Neuron (in vitro differentiated cells): ENCODE measurements around the gene PANK1.

Experiments
- H2AFZ ChIP-seq: one replicate; pipeline ENCODE4 v1.6.1; 2013; ENCODE audit warnings: low read depth, mild to moderate bottlenecking, inconsistent platforms, low read length, moderate library complexity
- H3K27me3 ChIP-seq: one replicate; pipeline ENCODE4 v1.6.1; 2013; ENCODE audit warnings: low read length; ENCODE audit not compliant: insufficient read depth
- H3K36me3 ChIP-seq: one replicate; pipeline ENCODE4 v1.6.1; 2013; ENCODE audit warnings: low read length; ENCODE audit not compliant: insufficient read depth
- H3K4me1 ChIP-seq: one replicate; pipeline ENCODE4 v1.6.1; 2013; ENCODE audit warnings: low read length; ENCODE audit not compliant: insufficient read depth
- H3K4me3 ChIP-seq: 2 replicates; pipeline ENCODE4 v1.5.1; 2013; ENCODE audit warnings: mild to moderate bottlenecking, low read length, moderate library complexity
- H3K9me3 ChIP-seq: one replicate; pipeline ENCODE4 v1.6.1; 2013; ENCODE audit warnings: low read length

Gene PANK1

DNA sequence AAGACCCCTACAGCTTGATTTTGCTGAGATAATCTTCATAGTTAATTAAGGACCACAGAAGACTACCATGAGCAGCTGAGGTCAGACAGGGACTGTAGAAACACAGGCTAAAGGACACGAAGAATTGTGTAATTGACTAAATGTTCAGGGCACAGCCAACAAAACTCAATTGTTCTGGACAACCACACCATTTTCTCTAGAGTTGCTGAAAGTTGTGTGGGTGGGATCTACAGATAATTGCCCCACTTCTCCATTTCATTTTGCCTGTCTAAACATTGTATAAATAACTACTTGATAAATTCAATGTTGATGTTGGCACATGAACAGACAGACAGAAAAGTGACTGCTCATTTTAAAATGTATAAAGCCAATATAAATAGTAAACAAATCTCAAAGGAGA, 70.7 kb downstream of the PANK1 start:
- H3K36me3 ChIP-seq = no peaks in the 10 kb centered on the region
- H3K27me3 ChIP-seq = no peaks in the 10 kb centered on the region
- H3K9me3 ChIP-seq = no peaks in the 10 kb centered on the region
- H3K4me1 ChIP-seq = no peaks in the 10 kb centered on the region
- H3K4me3 ChIP-seq = no peak overlapping the region
- H2AFZ ChIP-seq = no peak overlapping the region

DNA sequence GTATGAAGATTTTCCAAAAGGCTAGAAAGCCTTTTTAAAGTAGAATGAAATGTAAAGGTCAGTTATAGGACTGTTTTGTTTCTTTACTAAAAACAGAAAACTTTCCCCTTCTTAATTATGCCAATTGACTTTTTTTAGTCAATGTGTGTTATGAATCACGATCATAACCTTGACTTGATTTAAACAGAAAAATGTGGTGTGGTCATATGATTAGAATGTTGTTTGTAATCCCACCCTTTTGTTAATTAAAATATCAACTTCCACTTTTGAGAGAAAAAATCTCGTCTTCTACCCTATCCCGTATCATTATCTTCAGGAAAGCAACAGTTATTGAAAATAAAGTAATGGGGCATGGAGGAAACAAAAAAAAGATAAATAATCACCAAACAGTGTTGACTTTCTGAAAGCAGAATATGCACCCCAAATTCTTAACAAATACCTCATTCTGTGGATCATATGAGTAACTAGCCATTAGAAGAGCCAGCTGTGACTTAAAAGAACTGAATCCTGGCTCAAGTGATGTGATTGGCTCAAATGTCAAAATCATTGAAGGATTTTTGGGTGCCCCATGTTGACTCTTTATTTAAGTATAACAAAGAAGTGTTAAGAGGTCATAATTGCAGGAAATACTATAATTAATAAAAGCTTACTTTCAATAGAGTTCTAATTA, 77.3 kb downstream of the PANK1 start:
- Histone ChIP-seq H3K4me3 (no peak overlapping the region), H3K4me1 (no peaks in the 10 kb centered on the region), H3K36me3 (no peaks in the 10 kb centered on the region), H2AFZ (no peak overlapping the region), H3K27me3 (peaks cover 6% of the 10 kb centered on the region), H3K9me3 (no peaks in the 10 kb centered on the region)

DNA sequence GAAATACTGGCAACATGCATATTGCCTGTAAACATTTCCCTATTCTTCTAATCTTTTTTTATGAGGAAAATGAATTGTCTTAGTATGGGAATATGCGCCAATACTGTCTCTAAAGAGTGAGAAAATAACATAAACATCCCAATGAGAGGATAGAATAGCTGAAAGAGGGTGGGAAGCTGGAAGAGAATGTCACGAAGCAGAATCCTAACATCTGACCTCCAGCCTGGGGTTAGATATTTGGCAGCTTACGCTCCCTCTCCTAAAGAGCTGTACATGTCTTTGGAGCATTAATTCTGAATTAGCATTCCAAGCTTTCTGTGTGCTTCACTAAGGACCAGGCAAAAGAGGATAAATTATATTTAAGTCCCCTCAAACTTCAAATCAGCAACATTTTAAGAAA, 78.0 kb downstream of the PANK1 start:
- no peaks in the 10 kb centered on the region for H3K36me3 ChIP-seq
- H3K4me3 ChIP-seq = no peak overlapping the region
- no peaks in the 10 kb centered on the region for H3K9me3 ChIP-seq
- H3K27me3 ChIP-seq = peaks cover 9% of the 10 kb centered on the region
- H3K4me1 ChIP-seq = no peaks in the 10 kb centered on the region
- no peak overlapping the region for H2AFZ ChIP-seq

DNA sequence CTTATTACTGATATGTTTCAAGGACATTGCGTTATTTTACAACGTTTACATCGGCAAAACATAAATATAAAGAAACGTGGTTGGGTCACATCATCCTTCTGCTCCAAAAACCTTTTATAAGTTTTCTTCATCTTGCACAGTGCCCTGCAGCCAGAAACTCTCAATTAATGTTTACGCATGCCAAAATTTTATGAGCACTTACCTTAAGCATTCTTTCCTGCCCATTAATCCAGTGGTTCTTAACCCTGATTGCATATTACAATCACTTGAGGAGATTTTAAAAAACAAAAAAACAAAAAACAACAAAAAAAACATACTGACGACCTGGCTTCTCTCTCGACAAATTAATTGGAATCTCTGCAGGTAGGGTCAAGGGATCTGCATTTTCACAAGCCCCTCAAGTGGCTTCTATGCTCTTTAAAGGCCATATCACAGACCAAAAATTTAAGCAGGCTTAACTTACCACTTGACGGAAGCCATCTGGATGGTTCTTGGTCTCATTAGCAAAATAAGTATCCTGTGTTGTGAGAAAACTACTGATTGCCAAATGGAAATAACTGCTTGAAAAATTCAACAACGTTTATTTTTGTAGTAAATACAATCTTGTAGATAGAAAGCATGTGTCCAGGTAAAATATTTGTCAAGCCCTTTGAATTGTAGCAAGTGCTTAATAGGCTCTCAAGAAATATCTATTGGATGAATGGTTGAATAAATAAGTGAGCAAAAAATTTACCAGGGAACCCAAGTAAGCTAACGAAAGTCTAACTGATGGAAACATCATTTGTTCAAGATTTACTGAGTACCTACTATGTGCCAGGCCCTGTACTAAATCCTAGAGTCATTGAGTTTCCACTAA, 78.7 kb downstream of the PANK1 start:
- Histone ChIP-seq H3K36me3 (no peaks in the 10 kb centered on the region), H2AFZ (no peak overlapping the region), H3K9me3 (no peaks in the 10 kb centered on the region), H3K4me1 (no peaks in the 10 kb centered on the region), H3K4me3 (no peak overlapping the region), H3K27me3 (peaks cover 14% of the 10 kb centered on the region)

DNA sequence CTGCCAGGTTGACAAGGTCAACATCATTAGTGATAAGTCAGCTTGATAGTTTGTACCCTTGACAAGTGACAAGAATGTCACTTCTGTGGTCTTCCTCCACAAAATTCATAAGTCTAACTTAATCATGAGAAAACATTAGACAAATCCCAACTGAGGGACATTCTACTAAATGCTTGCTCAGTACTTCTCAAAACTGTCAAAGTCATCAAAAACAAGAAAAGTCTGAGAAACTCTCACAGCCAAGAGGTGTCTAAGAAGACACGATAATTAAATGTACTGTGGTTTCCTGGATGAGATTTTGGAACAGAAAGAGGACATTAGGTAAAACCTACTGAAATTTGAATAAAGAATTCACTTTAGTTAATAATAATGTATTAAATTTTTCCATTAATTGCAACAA, 79.9 kb downstream of the PANK1 start:
- H3K9me3 ChIP-seq = no peaks in the 10 kb centered on the region
- no peak overlapping the region for H2AFZ ChIP-seq
- H3K27me3 ChIP-seq = peaks cover 14% of the 10 kb centered on the region
- H3K36me3 ChIP-seq = no peaks in the 10 kb centered on the region
- H3K4me1 ChIP-seq = no peaks in the 10 kb centered on the region
- no peak overlapping the region for H3K4me3 ChIP-seq

DNA sequence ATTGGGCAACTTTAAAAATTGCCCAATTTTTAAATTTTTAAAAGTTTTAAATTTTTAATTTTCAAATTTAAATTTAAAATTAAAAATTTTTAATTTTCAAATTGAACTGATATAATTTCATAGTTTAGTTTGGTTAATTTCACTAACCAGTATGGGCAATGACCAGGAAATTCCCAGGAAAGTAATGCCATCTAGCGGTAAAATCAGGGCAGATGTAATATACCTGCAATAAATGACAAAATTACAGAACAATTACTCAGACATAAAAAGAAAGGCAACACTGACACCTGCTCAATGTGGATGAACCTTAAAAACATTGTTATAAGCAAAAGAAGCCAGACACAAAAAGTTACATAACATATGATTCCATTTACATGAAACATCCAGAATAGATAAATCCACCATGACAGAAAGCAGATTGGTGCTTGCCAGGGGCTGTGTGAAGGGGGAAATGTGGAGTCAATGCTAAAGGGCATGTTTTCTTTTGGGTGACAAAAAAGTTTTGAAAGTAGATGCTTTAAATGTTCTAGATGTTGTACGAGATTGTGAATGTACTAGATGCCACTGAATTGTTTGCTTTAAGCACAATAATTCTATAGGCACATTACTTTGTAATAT, 81.1 kb downstream of the PANK1 start:
- no peaks in the 10 kb centered on the region for H3K4me1 ChIP-seq
- peaks cover 11% of the 10 kb centered on the region for H3K27me3 ChIP-seq
- H3K4me3 ChIP-seq = no peak overlapping the region
- no peak overlapping the region for H2AFZ ChIP-seq
- H3K36me3 ChIP-seq = no peaks in the 10 kb centered on the region
- no peaks in the 10 kb centered on the region for H3K9me3 ChIP-seq

DNA sequence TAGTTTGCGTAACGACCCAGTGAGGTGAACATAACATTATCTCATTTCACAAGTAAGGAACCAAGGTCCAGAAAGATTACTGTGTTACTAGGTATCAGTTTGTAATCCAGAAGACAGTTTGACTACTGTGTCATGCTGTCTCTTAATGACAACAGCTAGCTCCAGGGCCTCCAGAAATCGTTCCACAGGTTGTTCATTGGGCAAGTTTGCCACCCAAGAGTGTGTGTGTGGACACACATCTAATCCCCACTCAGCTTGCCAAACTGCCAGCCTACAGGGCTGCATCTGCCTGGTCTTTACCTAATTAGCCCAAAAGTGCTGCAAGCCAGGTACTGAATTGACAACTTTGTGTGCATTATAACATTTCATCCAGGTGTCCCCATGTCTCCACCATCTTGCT, 81.7 kb downstream of the PANK1 start:
- Histone ChIP-seq H3K36me3 (no peaks in the 10 kb centered on the region), H3K9me3 (no peaks in the 10 kb centered on the region), H3K4me3 (no peak overlapping the region), H3K4me1 (no peaks in the 10 kb centered on the region), H3K27me3 (peaks cover 8% of the 10 kb centered on the region), H2AFZ (no peak overlapping the region)

DNA sequence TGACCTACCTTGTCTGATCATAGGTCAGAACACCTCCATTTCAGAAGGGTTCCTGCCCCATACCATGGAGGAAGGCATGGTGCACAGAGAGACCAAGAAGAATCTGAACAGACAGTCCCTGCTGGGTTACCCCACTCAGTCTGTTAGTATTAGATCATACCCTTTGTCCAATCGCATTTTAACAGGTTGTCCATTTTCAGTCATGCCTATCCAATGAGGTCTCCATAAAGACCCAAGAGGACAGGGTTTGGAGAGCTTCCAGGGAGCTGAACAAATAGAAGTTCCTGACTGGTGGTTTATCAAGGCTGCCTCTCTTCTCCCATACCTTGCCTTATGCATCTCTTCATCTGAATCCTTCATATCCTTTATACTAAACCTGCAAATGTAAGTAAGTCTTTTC, 88.4 kb downstream of the PANK1 start:
- H3K4me3 ChIP-seq = no peak overlapping the region
- no peaks in the 10 kb centered on the region for H3K4me1 ChIP-seq
- H2AFZ ChIP-seq = no peak overlapping the region
- no peaks in the 10 kb centered on the region for H3K36me3 ChIP-seq
- no peaks in the 10 kb centered on the region for H3K9me3 ChIP-seq
- H3K27me3 ChIP-seq = peaks cover 6% of the 10 kb centered on the region

DNA sequence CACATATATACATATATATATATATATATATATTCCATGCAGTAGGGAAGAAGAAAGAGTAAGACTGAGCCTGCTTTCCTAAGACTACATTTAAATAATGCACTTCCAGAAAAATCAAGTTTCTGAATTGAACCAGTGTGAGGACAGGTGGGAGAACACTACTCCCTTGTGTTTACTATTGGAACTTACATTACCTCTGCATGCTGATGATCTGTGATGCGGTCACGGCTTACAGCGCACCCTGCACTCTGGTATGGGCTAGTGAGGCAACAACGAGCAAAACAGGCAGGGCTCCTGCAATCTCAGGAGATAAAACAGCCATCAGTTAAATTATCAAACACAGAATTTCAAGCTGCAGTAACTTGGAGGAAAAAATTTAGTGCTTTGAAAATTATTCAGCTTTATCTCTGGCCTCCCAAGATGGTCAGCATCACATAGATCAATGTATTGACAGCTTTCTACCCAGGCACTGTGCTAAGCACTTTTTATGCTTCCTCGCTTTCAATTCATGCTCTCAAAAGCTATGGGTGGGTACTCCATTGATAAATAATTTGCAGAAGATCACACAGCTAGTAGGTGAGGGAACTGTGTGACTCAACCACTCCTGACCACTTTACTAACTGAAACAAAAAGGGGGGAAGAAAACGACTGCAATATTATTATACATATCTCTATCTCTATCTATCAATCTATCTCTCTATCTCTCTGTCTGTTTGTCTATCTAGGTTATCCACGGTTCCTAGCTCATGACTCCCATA, 89.2 kb downstream of the PANK1 start:
- no peak overlapping the region for H2AFZ ChIP-seq
- no peaks in the 10 kb centered on the region for H3K9me3 ChIP-seq
- H3K4me3 ChIP-seq = no peak overlapping the region
- H3K36me3 ChIP-seq = no peaks in the 10 kb centered on the region
- H3K27me3 ChIP-seq = peaks cover 3% of the 10 kb centered on the region
- H3K4me1 ChIP-seq = no peaks in the 10 kb centered on the region

DNA sequence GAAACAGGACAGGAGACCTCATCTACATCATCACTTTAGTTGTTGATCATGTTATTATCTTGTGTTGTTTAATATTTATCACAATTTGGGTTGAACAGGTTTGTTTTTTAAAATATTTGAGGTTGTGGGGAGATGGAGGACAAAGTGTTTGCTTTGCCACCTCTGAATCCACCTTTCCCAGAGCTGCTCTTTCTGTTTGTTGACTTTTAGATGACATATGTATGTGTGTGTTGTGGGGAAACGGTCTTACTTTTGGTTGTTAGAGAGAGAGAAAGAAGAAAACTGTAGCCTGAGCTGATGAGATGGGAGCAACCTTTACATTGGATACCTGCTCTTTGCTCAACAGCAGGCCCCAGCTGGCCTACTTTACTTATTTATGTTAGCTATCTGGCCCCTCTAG, 90.6 kb downstream of the PANK1 start:
- no peak overlapping the region for H2AFZ ChIP-seq
- peaks cover 3% of the 10 kb centered on the region for H3K27me3 ChIP-seq
- H3K36me3 ChIP-seq = no peaks in the 10 kb centered on the region

DNA sequence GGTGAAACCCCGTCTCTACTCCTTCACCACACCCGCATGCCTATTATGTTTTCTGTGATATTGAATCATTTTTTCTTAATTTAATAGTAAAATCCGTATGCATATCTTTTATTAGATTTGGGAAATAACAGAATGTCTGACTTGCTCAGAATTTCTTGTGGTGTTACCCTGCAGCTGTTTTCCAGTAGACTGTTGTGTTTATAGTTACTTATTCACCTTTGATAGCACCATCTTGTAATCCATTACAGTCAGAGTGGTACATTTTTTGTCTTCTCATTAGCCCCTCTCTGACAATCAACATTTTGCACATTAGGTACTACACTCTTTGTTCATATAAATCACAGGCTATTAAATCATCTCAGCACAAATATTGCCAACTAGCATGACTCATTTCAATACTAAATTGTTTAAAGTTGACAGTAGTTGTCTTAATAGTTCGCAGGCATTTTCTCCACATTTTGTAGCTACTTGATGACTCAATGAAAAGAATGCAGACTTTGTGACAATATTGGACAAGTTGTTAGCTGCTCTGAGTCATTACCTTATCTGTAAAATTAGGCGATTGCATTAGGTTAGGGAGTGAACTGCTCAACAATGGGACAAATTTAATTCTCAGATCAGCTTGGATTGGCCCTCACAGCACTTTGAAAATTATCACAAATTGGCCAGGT, 91.8 kb downstream of the PANK1 start:
- H3K9me3 ChIP-seq = no peaks in the 10 kb centered on the region
- no peaks in the 10 kb centered on the region for H3K36me3 ChIP-seq
- no peak overlapping the region for H2AFZ ChIP-seq
- H3K4me3 ChIP-seq = no peak overlapping the region
- H3K4me1 ChIP-seq = no peaks in the 10 kb centered on the region
- peaks cover 5% of the 10 kb centered on the region for H3K27me3 ChIP-seq

More for the DNA sequence above, 90.6 kb downstream of the PANK1 start:
- H3K9me3 ChIP-seq = no peaks in the 10 kb centered on the region
- no peak overlapping the region for H3K4me3 ChIP-seq
- H3K4me1 ChIP-seq = no peaks in the 10 kb centered on the region

DNA sequence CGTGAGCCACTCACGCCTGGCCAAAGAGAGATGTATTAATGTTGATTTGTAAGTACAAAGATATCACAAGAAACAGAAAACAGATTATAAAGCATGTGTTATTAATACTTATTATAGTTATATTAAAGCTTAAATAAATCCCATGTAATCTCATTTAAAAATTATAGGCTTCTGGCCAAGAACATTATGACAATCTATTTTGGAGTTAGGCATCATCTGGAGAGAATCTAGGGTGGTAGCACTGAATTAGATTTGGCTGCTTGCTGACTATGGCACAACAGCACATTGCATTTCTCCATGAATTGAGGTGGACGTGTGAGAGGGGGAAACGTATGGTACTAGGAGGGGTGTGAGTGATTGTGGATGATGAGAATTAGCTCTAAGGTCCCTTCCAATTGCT, 92.8 kb downstream of the PANK1 start:
- no peaks in the 10 kb centered on the region for H3K4me1 ChIP-seq
- H3K9me3 ChIP-seq = no peaks in the 10 kb centered on the region
- no peaks in the 10 kb centered on the region for H3K36me3 ChIP-seq
- H3K4me3 ChIP-seq = no peak overlapping the region
- H2AFZ ChIP-seq = no peak overlapping the region
- peaks cover 5% of the 10 kb centered on the region for H3K27me3 ChIP-seq
